Jurkat, Clone E6-1 (cell line): ENCODE results near the gene RAPGEF4.
A peak's percentile ranks its signal among the peaks of the same experiment; 100 is the strongest.

Experiments used
- DNase-seq: peaks from one replicate; pipeline ENCODE4 v3.0.0-alpha.2; 2011; ENCODE audit warnings: low read depth, low spot score
- H3K4me3 ChIP-seq: 2 replicates; pipeline ENCODE4 v1.5.1; 2011; ENCODE audit warnings: mild to moderate bottlenecking, low read length, control low read depth, moderate library complexity

RAPGEF4 gene

DNA sequence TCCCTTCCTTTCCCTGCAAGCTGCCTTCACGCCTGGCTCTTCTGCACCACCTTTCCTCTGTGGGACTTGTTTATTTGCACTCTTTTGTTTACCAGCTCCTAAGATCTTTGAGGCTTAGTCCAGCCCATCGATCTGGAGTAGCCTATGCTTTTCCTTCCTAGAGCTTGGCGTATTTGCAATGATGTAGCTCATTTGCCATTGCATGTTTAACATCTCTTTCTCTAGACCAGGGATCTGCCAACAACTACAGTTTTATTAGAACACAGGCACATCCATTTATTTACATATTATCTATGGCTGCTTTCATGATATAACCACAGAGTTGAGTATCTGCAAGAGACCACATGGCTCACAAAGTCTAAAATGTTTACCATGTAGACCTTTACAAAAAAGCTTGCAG is 150.4 kb downstream of the RAPGEF4 start:
- H3K4me3 ChIP-seq, result no peak overlapping the region
- no peak for DNase-seq

DNA sequence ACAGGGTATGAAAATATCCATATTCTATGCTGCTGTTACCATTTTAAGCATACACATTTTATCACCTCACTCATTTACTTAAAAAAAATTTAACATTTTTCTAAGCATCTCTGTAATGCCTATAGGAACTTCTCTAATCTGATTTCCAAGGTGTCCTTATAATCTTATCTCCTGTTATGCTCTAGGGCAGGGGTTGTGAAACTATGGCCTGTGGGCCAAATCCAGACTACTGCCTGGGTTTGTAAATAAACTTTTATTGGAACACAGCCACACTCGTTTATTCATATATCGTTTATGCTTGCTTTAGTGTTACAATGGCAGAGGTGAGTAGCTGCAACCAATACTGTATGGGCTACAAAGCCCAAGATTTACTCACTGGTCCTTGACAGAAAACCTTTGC is 151.6 kb downstream of the RAPGEF4 start:
- H3K4me3 ChIP-seq, result no peak overlapping the region
- no peak for DNase-seq

- DNase-seq, result no peak
Observed at GRCh38 chr2:172888714-172889669, 153.3 kb downstream of the RAPGEF4 start.

DNA sequence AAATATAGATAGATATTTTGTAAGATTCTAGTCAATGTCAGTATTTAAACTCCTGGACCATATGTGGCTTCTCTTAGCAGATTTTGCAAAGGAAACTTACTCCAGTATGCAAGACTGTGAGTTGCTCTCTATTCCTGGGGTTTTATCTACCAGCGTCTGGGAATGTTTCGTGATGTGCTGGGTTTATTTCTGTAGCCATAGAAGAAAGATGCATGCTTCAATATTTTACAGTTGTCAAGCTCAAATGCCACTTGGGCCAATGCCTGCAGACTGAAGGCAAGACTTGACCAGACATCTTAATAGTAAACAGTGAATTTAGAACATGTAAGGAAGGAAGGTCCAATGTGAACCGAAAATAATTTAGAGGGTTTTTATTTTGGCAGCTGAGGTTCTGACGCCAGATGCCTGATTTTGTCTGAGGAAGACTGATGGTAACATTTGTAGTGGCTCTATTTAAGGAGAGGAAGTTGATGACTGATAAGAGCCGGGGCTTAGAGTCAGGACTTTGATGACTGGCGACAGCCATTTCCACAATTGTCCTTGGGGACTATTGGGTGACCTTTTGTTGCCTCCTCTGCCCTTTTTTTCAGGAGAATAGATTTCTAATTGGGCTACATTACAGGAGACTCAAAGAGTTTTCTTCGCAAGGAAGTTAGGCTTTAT is 154.3 kb downstream of the RAPGEF4 start:
- DNase-seq, result no peak
- no peak overlapping the region for H3K4me3 ChIP-seq

More at GRCh38 chr2:172888714-172889669, 153.3 kb downstream of the RAPGEF4 start:
- H3K4me3 ChIP-seq, result no peak overlapping the region

DNA sequence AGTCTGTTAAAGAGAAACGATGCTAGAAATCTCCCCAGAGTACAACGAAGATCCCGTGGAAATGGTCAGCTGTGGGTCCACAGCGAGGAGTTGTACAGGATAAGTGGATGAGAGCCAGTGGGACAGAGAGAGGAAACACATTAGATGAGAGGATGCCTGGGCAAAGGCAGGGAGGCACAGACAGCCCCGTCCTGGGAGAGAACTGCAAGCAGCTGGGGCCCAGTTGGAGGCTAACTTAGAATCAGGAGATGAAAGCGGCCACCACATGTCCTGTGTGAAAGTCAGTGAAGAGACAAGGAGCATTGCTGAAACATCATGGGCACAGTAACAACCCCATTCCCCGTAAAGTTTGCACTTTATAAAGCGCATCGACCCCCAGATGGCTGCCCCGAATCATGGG is 157.5 kb downstream of the RAPGEF4 start:
- DNase-seq, result no peak
- H3K4me3 ChIP-seq, result no peak overlapping the region

- no peak overlapping the region for H3K4me3 ChIP-seq
- no peak for DNase-seq
Observed at GRCh38 chr2:172893671-172894070, 158.0 kb downstream of the RAPGEF4 start.

- no peak overlapping the region for H3K4me3 ChIP-seq
- no peak for DNase-seq
Observed at GRCh38 chr2:172894689-172895387, 159.2 kb downstream of the RAPGEF4 start.

DNA sequence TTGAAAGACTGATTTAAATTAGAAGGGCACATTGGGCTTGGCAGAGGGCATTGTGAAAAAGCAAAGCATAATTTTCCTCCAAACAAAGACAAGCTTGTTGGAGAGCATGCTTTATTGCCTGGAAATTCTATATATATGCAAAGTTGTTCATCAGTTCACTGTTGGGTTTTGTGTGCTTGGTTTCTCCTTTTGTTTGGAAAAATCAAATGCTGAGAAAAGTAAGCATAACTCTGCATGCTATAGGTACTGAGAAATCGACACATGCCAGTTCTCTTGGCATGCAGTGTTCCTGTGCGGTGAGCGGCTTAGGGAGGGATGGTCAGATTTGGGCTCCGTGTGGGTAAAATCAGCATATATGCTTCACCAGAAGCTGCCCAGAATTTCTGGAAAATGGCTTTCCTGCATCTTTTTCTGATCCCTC is 161.0 kb downstream of the RAPGEF4 start:
- no peak for DNase-seq
- H3K4me3 ChIP-seq, result no peak overlapping the region

DNA sequence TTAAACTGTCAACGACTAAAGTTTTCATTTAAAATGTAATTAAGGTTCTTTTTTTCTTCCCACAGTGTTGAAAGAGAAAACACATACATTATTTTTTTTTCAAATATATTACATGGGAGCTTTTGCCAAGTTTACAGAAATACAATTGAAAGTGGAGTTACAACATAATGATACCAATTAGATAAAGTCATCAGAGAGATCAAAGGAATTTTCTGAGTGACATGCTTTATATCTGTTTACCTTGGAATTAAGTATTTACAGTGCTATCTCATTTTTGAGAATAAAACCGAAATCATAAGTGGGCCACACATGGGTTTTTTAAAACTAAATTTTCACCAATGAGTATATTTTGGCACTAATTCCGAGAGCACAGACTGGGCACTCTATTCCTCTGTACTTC is 165.2 kb downstream of the RAPGEF4 start:
- no peak for DNase-seq
- H3K4me3 ChIP-seq, result no peak overlapping the region

DNA sequence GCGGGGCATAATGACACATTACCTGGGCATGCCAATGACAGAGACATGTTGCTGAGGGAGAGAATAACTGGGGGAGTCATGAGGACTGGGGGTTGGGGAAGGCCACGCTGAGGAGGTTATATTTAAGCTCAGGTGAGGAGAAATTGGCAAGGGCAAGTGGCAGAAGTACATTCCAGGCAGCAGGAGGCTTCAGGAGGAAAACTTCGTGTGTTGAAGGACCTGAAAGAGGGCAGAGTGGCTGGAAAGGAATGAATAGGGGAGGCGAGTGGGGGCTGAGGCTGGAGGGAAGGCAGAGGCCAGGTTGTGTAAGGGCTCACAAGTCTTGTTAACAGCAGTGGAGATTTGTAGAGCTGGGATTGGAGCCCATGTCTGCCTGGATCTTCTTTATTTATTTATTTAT is 166.3 kb downstream of the RAPGEF4 start:
- no peak for DNase-seq

GRCh38 chr2:172904236-172904635 is 168.6 kb downstream of the RAPGEF4 start:
- H3K4me3 ChIP-seq, result no peak overlapping the region
- no peak for DNase-seq

More for the DNA sequence above, 166.3 kb downstream of the RAPGEF4 start:
- no peak overlapping the region for H3K4me3 ChIP-seq

GRCh38 chr2:172905937-172906811 is 170.5 kb downstream of the RAPGEF4 start:
- no peak for DNase-seq
- H3K4me3 ChIP-seq, result no peak overlapping the region

- peak; percentile 25 for DNase-seq
- H3K4me3 ChIP-seq, result no peak overlapping the region
Observed at GRCh38 chr2:172908275-172908674, 172.6 kb downstream of the RAPGEF4 start.

GRCh38 chr2:172909454-172909853 is 173.8 kb downstream of the RAPGEF4 start:
- no peak for DNase-seq
- H3K4me3 ChIP-seq, result no peak overlapping the region

- peak; percentile 81 for DNase-seq
- no peak overlapping the region for H3K4me3 ChIP-seq
Observed at GRCh38 chr2:172912266-172912665, 176.6 kb downstream of the RAPGEF4 start.

DNA sequence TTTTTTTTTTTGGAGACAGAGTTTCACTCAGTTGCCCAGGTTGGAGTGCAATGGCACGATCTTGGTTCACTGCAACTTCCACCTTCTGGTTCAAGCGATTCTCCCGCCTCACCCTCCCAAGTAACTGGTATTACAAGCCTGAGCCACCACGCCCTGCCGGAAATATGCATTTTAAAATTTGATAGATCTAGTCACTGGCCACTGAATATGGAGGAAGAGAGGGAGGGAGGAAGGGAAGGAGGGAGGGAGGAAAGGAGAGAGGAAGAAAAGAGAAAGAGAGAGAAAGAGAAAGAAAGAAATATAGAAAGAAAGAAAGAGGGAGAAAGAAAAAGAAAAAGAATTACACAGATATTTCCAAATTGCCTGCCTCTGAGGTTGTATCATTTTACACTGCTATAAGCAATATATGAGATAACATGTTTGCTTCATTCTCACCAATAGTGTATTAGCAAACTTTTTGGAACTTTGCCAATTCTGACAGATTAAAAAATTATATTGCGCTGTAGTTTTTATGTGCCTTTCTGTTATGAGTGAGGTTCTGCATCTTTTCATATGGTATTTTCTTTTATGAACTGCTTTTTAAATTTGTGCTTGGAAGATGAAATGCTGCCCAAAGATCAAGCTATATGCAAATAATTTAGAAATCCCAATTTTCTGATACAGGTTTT is 178.8 kb downstream of the RAPGEF4 start:
- no peak for DNase-seq
- no peak overlapping the region for H3K4me3 ChIP-seq

- DNase-seq, result no peak
Observed at GRCh38 chr2:172917716-172918115, 182.1 kb downstream of the RAPGEF4 start.

GRCh38 chr2:172919732-172920131 is 184.1 kb downstream of the RAPGEF4 start:
- DNase-seq, result no peak
- no peak overlapping the region for H3K4me3 ChIP-seq

More at GRCh38 chr2:172917716-172918115, 182.1 kb downstream of the RAPGEF4 start:
- no peak overlapping the region for H3K4me3 ChIP-seq
